ENCODE measurements around the gene CDK7.
"Not testable (repeated sequence)": the region's sequence is repeated elsewhere in the genome, so short reads cannot be mapped to it uniquely, and the experiment has no call there.

Gene CDK7

GRCh38 chr5:69234457-69235268 lies at the start of gene CDK7:
CDK7 (plus strand) TSS chr5:69234886; CDS start chr5:69234976, 90 bp downstream.
- DNase-seq, result peak; percentile 83 to 87

- no peak for DNase-seq
Observed at GRCh38 chr5:69187342-69187741, 47.3 kb upstream of the CDK7 start.

GRCh38 chr5:69188811-69189161 lies 45.9 kb upstream of the CDK7 start:
- DNase-seq, result no peak

DNA sequence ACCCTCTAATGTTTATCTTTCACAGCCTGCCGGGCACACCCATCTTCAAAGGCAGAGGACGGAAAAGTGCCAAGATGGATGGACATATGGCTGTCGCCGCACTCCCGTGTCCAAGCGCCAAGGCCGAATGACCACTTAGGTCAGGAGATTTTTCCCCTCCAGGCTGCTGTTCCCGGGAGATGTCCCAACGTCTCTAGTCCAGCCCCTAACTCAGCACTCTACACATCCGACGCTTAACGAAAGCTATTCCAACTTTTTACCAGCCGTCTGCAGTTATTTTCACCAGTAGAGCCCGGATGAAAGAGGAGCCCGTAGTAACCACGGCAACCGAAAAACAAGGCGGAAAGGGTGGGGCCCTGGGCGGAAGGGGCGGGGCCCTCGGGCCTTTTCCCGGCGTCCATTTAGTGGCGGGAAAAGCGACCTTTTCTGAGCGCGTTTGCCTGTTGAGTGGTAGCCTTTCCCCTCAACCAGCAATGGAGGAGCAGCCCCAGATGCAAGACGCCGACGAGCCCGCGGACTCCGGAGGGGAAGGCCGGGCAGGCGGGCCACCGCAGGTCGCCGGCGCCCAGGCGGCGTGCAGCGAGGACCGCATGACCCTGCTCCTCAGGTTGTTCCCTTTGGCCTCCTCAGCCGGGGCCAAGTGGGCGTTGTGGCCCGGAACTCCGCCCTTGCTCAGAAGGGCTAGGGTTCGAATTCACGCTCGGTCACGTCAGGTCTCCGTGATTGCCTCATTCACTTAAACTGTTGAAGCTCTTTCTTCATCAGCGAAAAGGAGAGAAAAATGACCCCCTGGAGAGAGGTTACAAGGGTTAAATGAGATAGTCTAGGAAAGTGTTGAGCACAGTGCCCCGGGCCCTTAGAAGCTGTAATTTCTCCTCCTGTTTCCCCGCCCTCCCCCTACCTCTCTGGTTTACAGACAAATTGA lies 45.3 kb upstream of the CDK7 start, which contains the start of gene CENPH:
TSS of gene CENPH (plus strand) at position 422 of the 925 bp plus-strand sequence. CDS start at position 474, 52 bp downstream.
- peak; percentile 82 to 84 for DNase-seq

GRCh38 chr5:69202497-69202896 lies 32.2 kb upstream of the CDK7 start:
- DNase-seq, result no peak

GRCh38 chr5:69206528-69207190 lies 28.0 kb upstream of the CDK7 start:
- DNase-seq, result no peak

GRCh38 chr5:69209602-69210001 lies 25.1 kb upstream of the CDK7 start:
- DNase-seq, result no peak

DNA sequence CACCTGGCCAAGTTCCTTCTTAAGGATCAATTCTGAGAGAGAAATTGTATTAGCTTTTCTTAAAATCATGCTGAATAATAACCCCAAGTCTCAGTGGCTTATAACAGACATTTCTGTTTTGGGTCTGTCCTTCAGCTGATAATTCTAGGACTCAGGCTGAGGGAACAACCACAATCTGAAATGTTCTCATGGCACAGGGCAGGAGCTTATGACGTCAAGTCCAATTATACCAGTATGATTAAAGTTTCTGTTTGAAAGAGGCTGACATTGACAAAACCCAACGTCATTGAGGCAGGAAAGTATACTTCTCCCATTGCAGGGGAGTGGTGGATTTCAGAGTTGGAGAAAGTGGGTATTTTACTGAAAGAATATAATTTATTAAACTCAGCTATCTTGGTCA lies 23.5 kb upstream of the CDK7 start:
- DNase-seq, result no peak

DNA sequence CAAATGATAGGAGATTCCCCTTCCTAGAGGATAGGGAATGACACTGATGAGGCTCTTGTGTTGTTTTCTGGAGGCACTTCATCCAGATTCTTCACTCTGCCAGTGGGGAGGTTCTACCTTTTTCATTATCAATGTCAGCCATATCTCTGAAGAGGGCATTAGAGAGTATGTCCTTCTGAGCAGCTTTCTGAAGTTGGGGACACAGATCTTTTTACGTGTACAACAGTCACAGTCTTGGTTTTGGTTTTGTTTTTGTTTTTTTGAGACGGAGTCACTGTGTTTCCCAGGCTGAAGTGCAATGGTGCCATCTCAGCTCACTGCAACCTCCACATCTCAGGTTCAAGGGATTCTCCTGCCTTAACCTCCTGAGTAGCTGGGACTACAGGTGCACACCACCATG lies 22.7 kb upstream of the CDK7 start:
- DNase-seq, result no peak

DNA sequence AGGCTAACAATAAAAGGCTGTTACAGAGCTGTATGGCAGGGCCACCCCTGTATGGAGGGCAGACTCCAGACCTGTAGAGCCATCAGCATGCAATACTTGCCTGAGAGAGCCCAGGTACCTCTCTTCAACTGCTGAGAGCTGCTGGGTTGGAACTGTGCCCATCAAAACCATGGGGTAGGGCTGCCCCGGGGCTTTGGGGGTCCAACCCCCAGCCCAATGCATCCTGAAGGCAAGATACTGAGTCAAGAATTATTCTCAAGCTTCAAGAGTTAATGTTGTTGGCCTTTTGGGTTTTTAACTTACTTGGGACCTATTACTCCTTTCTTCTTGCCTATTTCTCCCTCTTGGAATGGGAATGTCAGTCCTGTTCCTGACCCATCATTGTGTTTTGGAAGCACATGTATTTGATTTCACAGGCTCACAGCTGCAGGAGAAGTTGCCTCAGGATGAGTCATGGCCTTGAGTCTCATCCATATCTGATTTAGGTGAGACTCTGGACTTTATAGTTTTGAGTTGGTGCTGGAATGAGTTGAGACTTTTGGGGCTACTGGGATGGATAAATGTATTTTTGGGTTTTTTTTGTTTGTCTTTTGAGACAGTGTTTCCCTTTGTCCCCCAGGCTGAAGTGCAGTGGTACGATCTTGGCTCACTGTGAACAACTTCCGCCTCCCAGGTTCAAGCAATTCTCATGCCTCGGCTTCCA lies 21.0 kb upstream of the CDK7 start:
- no peak for DNase-seq

GRCh38 chr5:69217151-69217511 lies 17.6 kb upstream of the CDK7 start:
- peak in 1 of 2 experiments; percentile 16 for DNase-seq

DNA sequence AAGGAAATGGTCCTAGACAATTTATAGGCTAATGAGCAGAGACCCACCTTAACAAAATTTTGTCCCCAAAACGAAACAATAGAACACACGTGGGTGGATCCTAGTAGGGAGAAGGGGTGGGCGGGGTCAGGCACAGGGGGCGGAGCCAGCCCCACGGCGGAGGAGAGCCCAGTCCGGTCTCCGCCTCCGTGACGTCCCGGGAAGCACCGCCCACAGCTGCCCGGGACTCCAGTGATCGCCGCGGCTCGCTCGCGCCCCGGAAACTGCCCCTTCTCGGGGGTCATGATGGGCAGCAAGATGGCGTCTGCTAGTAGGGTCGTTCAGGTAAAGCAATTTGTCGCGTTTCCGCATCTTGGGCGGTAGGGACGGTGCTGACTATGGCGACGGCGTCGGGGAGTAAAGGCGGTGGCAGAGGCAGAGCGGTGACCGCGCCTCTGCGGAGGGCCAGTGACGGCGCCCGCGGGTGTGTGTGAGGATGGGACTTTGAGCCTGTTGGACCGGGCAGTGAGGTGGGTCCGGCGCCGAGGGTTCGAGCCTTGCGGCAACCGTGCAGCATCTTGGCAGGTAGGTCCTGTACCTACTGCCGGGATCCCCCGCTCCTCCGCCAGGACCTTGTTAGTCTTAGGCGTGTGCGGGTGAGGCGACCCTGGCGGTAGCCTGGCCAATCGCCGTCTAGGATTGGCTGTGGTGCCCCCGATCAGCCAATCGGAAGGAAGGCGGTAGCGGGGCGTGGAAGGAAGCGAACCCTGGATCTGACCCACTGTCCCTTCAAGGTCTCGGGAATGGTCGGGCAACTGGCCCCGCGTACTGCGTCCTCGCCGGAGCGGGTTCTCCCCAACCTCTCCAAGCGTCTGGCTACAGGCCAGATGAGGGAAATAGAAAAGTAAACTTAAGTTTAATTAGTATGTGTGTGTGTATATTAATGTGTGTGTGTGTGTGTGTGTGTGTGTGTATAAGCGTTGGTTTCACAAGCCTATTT lies 16.8 kb upstream of the CDK7 start:
- DNase-seq, result peak; percentile 87

DNA sequence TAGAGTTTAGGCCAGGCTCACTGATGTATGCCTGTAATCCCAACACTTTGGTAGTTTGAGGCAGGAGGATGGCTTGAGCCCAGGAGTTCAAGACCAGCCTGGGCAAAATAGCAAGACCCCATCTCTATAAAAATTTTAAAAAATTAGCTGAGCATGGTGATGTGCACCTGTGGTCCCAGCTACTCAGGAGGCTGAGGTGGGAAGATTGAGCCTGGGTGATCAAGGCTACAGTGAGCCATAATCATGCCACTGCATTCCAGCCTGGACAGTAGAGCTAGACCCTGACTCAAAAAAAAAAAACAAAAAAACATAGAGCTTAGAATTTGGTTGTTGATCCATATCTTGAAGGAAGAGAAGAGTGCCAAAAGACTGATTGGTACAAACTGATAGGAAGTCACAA lies 14.7 kb upstream of the CDK7 start:
- no peak for DNase-seq

DNA sequence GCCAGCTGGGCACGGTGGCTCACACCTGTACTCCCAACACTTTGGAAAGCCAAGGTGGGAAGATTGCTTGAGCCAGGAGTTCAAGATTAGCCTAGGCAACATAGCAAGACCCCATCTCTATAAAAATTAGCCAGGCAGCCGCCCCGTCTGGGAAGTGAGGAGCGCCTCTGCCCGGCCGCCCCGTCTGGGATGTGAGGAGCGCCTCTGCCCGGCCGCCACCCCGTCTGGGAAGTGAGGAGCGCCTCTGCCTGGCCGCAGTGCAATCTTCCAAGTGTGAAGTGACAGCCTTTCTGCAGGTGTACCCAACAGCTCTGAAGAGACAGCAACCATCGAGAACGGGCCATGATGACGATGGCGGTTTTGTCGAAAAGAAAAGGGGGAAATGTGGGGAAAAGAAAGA lies 14.3 kb upstream of the CDK7 start:
- DNase-seq, result not testable (repeated sequence)

DNA sequence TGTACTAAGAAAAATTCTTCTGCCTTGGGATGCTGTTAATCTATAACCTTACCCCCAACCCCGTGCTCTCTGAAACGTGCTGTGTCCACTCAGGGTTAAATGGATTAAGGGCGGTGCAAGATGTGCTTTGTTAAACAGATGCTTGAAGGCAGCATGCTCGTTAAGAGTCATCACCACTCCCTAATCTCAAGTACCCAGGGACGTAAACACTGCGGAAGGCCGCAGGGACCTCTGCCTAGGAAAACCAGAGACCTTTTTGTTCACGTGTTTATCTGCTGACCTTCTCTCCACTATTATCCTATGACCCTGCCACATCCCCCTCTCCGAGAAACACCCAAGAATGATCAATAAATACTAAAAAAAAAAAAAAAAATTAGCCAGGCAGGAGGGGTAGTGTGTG lies 13.9 kb upstream of the CDK7 start:
- DNase-seq, result not testable (repeated sequence)

DNA sequence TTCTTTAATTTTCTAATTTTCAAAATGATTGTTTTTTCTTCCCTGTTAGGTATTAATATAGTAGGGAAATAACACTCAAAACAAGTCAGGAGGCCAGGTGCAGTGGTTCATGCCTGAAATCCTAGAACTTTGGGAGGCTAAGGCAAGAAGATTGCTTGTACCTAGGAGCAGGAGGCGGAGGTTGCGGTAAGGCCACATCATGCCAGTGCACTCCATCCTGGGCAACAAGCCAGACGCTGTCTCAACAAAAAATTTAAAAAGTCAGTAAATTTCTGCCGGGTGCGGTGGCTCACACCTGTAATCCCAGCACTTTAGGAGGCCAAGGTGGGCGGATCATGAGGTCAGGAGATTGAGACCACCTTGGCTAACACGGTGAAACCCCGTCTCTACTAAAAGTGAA lies 10.2 kb upstream of the CDK7 start:
- DNase-seq, result no peak

GRCh38 chr5:69225860-69226259 lies 8.8 kb upstream of the CDK7 start:
- DNase-seq, result no peak

DNA sequence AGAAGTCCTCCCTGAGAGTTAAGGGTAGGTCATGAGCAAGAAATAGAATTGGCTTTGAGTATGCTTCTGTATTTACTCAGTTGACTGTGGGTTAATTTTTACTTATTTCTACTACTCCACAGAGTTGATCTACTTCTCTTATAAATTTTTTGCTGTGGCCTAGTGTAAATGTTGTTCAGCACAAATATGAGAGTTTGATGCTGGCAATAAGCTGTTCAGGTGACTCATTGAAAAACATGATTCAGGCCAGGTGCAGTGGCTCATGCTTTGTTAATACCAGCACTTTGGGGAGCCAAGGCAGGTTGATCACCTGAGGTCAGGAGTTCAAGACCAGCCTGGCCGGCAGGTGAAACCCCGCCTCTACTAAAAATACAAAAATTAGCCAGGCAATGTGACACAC lies 4.5 kb upstream of the CDK7 start:
- no peak for DNase-seq

DNA sequence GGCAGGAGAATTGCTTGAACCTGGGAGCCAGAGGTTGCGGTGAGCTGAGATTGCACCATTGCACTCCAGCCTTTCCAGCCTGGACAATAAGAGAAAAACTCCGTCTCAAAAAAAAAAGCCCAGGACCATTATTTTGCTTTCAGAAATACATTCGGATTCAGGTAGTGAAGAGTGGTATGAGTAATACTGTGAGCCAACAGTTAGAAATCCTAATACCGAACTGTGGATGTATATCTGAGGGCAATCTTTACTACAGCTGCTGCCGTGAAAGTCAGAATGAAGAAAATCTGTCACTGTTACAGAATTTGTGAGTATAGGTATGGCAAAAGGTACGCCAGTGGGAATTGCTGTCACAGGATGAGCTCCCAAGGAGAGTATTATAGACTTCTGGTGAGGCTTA lies 3.4 kb upstream of the CDK7 start:
- DNase-seq, result no peak

GRCh38 chr5:69231851-69232250 lies 2.8 kb upstream of the CDK7 start:
- no peak for DNase-seq

DNA sequence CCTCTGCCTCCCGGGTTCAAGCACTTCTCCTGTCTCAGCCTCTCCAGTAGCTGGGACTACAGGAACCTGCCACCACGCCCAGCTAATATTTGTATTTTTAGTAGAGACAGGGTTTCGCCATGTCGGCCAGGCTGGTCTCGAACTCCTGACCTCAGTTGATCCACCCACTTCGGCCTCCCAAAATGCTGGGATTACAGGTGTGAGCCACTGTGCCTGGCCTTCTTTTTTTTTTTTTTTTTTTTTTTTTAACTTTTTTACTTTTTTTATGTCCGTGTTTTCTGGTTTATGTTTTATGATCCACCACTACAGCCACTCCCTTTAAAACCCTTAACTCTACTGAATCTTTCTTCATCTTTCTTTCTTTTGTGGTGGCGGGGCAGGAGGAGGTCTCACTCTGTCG lies 2.0 kb downstream of the CDK7 start:
- not testable (repeated sequence) for DNase-seq

GRCh38 chr5:69237877-69238276 lies 3.2 kb downstream of the CDK7 start:
- DNase-seq, result no peak

Measured in AML-193 (cell line).